OCI-LY3 (cell line): ENCODE measurements around the gene NNAT.

Experiments used
- EZH2phosphoT487 ChIP-seq: fragments of 200-600 bp; shearing (Covaris generic); IDR thresholded peaks from 2 replicates; pipeline ENCODE4 v1.6.1; 2018; ENCODE audit warnings: antibody characterized with exemption, mixed run types, low read depth
- TF ChIP-seq, protein P1 (sequence below): fragments of 200-600, 300-600 bp; sonication (generic); IDR thresholded peaks from 2 replicates; pipeline ENCODE4 v1.5.1; 2014; ENCODE audit warnings: antibody characterized with exemption, low read length, low read depth

DNA sequence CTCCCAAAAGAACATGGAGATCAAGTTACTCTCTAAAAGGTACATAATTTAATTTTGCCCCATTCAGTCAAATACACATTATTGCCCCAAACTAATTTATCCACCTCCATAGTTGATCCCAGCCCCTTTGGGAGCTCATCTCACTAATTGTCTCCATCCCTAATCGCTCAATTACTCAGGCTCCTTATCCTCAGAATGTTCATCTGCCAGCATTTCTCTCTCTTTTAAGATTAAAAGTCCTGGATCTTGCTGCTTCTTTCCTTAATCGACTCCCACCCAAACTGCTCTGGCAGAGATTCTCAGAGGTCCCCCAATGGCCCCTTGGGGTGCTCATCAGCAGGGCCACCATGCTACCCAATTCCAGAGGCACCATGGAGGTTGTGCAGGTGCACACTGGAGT, 18.4 kb upstream of the NNAT start:
- TF ChIP-seq, protein P1, sequence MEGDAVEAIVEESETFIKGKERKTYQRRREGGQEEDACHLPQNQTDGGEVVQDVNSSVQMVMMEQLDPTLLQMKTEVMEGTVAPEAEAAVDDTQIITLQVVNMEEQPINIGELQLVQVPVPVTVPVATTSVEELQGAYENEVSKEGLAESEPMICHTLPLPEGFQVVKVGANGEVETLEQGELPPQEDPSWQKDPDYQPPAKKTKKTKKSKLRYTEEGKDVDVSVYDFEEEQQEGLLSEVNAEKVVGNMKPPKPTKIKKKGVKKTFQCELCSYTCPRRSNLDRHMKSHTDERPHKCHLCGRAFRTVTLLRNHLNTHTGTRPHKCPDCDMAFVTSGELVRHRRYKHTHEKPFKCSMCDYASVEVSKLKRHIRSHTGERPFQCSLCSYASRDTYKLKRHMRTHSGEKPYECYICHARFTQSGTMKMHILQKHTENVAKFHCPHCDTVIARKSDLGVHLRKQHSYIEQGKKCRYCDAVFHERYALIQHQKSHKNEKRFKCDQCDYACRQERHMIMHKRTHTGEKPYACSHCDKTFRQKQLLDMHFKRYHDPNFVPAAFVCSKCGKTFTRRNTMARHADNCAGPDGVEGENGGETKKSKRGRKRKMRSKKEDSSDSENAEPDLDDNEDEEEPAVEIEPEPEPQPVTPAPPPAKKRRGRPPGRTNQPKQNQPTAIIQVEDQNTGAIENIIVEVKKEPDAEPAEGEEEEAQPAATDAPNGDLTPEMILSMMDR: no peak
- TF ChIP-seq EZH2phosphoT487: no peak
